Osteoblast (primary cell): ENCODE results near the gene DEPDC1B. TPM values are rescaled to one million over a fixed set of nuclear protein-coding genes. Genes with fewer than 3 reads are reported as not detected.

Experiments used
- DNase-seq: peaks from one replicate; pipeline ENCODE4 v3.0.0; 2011; ENCODE audit warnings: low spot score, mixed read lengths; ENCODE audit not compliant: insufficient read length; ENCODE audit errors: missing footprints
- H2AFZ ChIP-seq: 2 replicates; pipeline ENCODE4 v1.6.0; 2011; ENCODE audit warnings: mild to moderate bottlenecking, low read length
- H3K27ac ChIP-seq: 2 replicates; pipeline ENCODE4 v1.5.1; 2011; ENCODE audit warnings: mild to moderate bottlenecking, low read depth, low read length, moderate library complexity
- H3K27me3 ChIP-seq: 2 replicates; pipeline ENCODE4 v1.6.0; 2012; ENCODE audit warnings: mild to moderate bottlenecking, control low read depth, inconsistent platforms, low read length, moderate library complexity; ENCODE audit not compliant: insufficient read depth
- H3K36me3 ChIP-seq: 2 replicates; pipeline ENCODE4 v1.5.1; 2011; ENCODE audit warnings: mild to moderate bottlenecking, low read length, control low read depth, moderate library complexity; ENCODE audit not compliant: insufficient read depth
- H3K4me1 ChIP-seq: 2 replicates; pipeline ENCODE4 v1.5.1; 2011; ENCODE audit warnings: mild to moderate bottlenecking, low read length, control low read depth, moderate library complexity; ENCODE audit not compliant: insufficient read depth
- H3K4me2 ChIP-seq: 2 replicates; pipeline ENCODE4 v1.6.0; 2011; ENCODE audit warnings: mild to moderate bottlenecking, low read length; ENCODE audit not compliant: insufficient read depth
- H3K4me3 ChIP-seq: fragments of 200-600 bp; sonication (generic); 3 replicates; pipeline ENCODE4 v1.5.1; 2012; ENCODE audit warnings: mild to moderate bottlenecking, low read length, inconsistent platforms; ENCODE audit not compliant: insufficient read depth
- H3K79me2 ChIP-seq: 2 replicates; pipeline ENCODE4 v1.6.0; 2012; ENCODE audit warnings: mild to moderate bottlenecking, low read length, control low read depth, inconsistent platforms; ENCODE audit not compliant: insufficient read depth
- H3K9me3 ChIP-seq: 2 replicates; pipeline ENCODE4 v1.5.1; 2011; ENCODE audit warnings: low read depth, low read length, control low read depth
- H4K20me1 ChIP-seq: 2 replicates; pipeline ENCODE4 v1.6.0; 2012; ENCODE audit warnings: mild to moderate bottlenecking, low read length, control low read depth; ENCODE audit not compliant: insufficient read depth
- CTCF ChIP-seq: IDR thresholded peaks from 2 replicates; pipeline ENCODE4 v1.5.1; 2011; ENCODE audit warnings: mild to moderate bottlenecking, low read depth, low read length, moderate library complexity; ENCODE audit errors: extremely low read depth
- total RNA-seq: library from RNA; depleted of rRNA; stranded (reverse); fragments of >200 nt; gene quantifications from 2 replicates; pipeline ENCODE4 v1.2.3, GENCODE V29; 2012

DEPDC1B gene
- total RNA-seq, 1 donor: 1.4 TPM

- Histone ChIP-seq H3K79me2 (peaks cover 11% of the 10 kb centered on the region), H3K4me3 (peak overlapping the region; percentile 52), H3K36me3 (no peaks in the 10 kb centered on the region), H3K4me1 (no peaks in the 10 kb centered on the region), H3K27me3 (no peaks in the 10 kb centered on the region), H4K20me1 (no peaks in the 10 kb centered on the region), H3K27ac (no peak overlapping the region), H2AFZ (peak overlapping the region; percentile 83), H3K4me2 (peak overlapping the region; percentile 51), H3K9me3 (no peaks in the 10 kb centered on the region)
- peak; percentile 55 for DNase-seq
- TF ChIP-seq CTCF: peak; percentile 70
Measured at GRCh38 chr5:60677850-60678664, 21.9 kb downstream of the DEPDC1B start.

- Histone ChIP-seq H3K9me3 (no peaks in the 10 kb centered on the region), H2AFZ (peak overlapping the region; percentile 30), H4K20me1 (no peaks in the 10 kb centered on the region), H3K79me2 (peaks cover 8% of the 10 kb centered on the region), H3K27me3 (no peaks in the 10 kb centered on the region), H3K4me3 (no peak overlapping the region), H3K36me3 (no peaks in the 10 kb centered on the region), H3K4me1 (no peaks in the 10 kb centered on the region), H3K27ac (no peak overlapping the region), H3K4me2 (no peak overlapping the region)
- TF ChIP-seq CTCF: no peak
- DNase-seq: no peak
Measured at GRCh38 chr5:60675286-60675685, 24.7 kb downstream of the DEPDC1B start.

- H3K36me3 ChIP-seq: no peaks in the 10 kb centered on the region
- no peaks in the 10 kb centered on the region for H3K9me3 ChIP-seq
- H4K20me1 ChIP-seq: no peaks in the 10 kb centered on the region
- no peak overlapping the region for H3K27ac ChIP-seq
- H3K4me3 ChIP-seq: no peak overlapping the region
- H2AFZ ChIP-seq: peak overlapping the region; percentile 87
- TF ChIP-seq CTCF: no peak
- peaks cover 8% of the 10 kb centered on the region for H3K79me2 ChIP-seq
- DNase-seq: no peak
- H3K27me3 ChIP-seq: no peaks in the 10 kb centered on the region
- no peak overlapping the region for H3K4me2 ChIP-seq
- no peaks in the 10 kb centered on the region for H3K4me1 ChIP-seq
Measured at GRCh38 chr5:60674251-60675069, 25.5 kb downstream of the DEPDC1B start.

- Histone ChIP-seq H3K79me2 (peaks cover 8% of the 10 kb centered on the region), H3K4me2 (no peak overlapping the region)
- no peak for TF ChIP-seq CTCF
Measured at GRCh38 chr5:60673334-60673733, 26.6 kb downstream of the DEPDC1B start.

More at GRCh38 chr5:60673334-60673733, 26.6 kb downstream of the DEPDC1B start:
- no peaks in the 10 kb centered on the region for H3K4me1 ChIP-seq
- no peak for DNase-seq
- no peaks in the 10 kb centered on the region for H3K9me3 ChIP-seq
- no peak overlapping the region for H2AFZ ChIP-seq
- H3K27ac ChIP-seq: no peak overlapping the region
- no peaks in the 10 kb centered on the region for H4K20me1 ChIP-seq
- H3K36me3 ChIP-seq: no peaks in the 10 kb centered on the region
- H3K4me3 ChIP-seq: no peak overlapping the region
- no peaks in the 10 kb centered on the region for H3K27me3 ChIP-seq
